Small intestine (tissue), 7 donors: Measurements from ENCODE around the gene MMP7. TPM values are rescaled to one million over a fixed set of nuclear protein-coding genes. Genes with fewer than 3 reads are reported as not detected.
A peak's percentile ranks its signal among the peaks of the same experiment; 100 is the strongest.

ENCODE experiments used
- DNase-seq, 2 donors: peaks; one replicate each; pipeline versions ENCODE4 v3.0.0 to v3.0.0-alpha.2; 2013
- FAIRE-seq: peaks from 2 replicates; lab custom pipeline; 2012; peaks lifted over from hg19 to GRCh38; lab: Jason Lieb, UNC
- H3K27ac ChIP-seq, 3 donors: one replicate each; pipeline ENCODE4 v1.5.1; 2013; ENCODE audit warnings: low read length in 2 of 3, mild to moderate bottlenecking in 2 of 3, control low read depth in 1 of 3, inconsistent platforms in 1 of 3, low read depth in 1 of 3, moderate library complexity in 1 of 3
- H3K27me3 ChIP-seq, 3 donors: one replicate each; pipeline ENCODE4 v1.6.1; 2013; ENCODE audit warnings: low read length in 3 of 3, inconsistent platforms in 1 of 3; ENCODE audit not compliant: control insufficient read depth in 3 of 3, insufficient read depth in 3 of 3
- H3K36me3 ChIP-seq, 3 donors: one replicate each; pipeline ENCODE4 v1.6.1; 2013; ENCODE audit warnings: low read length in 3 of 3, inconsistent platforms in 1 of 3, low read depth in 1 of 3, mild to moderate bottlenecking in 1 of 3, moderate library complexity in 1 of 3; ENCODE audit not compliant: control insufficient read depth in 3 of 3, insufficient read depth in 2 of 3
- H3K4me1 ChIP-seq, 3 donors: one replicate each; pipeline ENCODE4 v1.6.1; 2013; ENCODE audit warnings: low read length in 2 of 3, inconsistent platforms in 1 of 3, low read depth in 1 of 3, mild to moderate bottlenecking in 1 of 3, moderate library complexity in 1 of 3; ENCODE audit not compliant: control insufficient read depth in 3 of 3, insufficient read depth in 2 of 3
- H3K4me3 ChIP-seq, 3 donors: one replicate each; pipeline ENCODE4 v1.5.1; 2013; ENCODE audit warnings: low read length in 3 of 3, control low read depth in 1 of 3, inconsistent platforms in 1 of 3, low read depth in 1 of 3, mild to moderate bottlenecking in 1 of 3, moderate library complexity in 1 of 3
- H3K9me3 ChIP-seq, 2 donors: one replicate each; pipeline ENCODE4 v1.6.1; 2013; ENCODE audit warnings: low read depth in 1 of 2, low read length in 1 of 2; ENCODE audit not compliant: control insufficient read depth in 2 of 2, insufficient read depth in 1 of 2
- WGBS, 3 donors: extraction: QIAGEN DNeasy Blood & Tissue Kit; methylation state at CpG; one replicate each; pipeline ENCODE4 v1.1.7; 2013; 5-methylcytosine and 5-hydroxymethylcytosine counted together
- polyA plus RNA-seq, 4 donors: library from polyadenylated mRNA; stranded (reverse) in 3 of 4; unstranded in 1 of 4; fragments of 200-250 nt in 3 of 4; fragments of 120-200 nt in 1 of 4; gene quantifications; one replicate each; pipeline versions ENCODE4 v1.2.1 to v1.2.3, GENCODE V29; 2013
- donor health status: healthy with polysubstance abuse.
- donor health status: control.
- donor health status: control.
- donor health status: Bipolar disorder and iron deficiency.
- donor health status: healthy.

Gene MMP7
- polyA plus RNA-seq, 4 donors: 0.36 TPM; not detected in 3

GRCh38 chr11:102488208-102488607 lies 42.3 kb downstream of the MMP7 start:
- no peaks in the 10 kb centered on the region for H3K27me3 ChIP-seq
- H3K9me3 ChIP-seq: no peaks in the 10 kb centered on the region
- no peak for DNase-seq
- WGBS, 3 donors: 61 to 71% (median 70%) methylated on average over 3 of the region's 3 CpGs
- peaks cover 0 to 2% (median 0%) of the 10 kb centered on the region in 3 donors for H3K4me1 ChIP-seq
- H3K4me3 ChIP-seq: no peak overlapping the region
- no peak for FAIRE-seq
- H3K36me3 ChIP-seq: no peaks in the 10 kb centered on the region
- no peak overlapping the region for H3K27ac ChIP-seq

- no peak overlapping the region for H3K4me3 ChIP-seq
- FAIRE-seq (no peak), DNase-seq (no peak)
- H3K27ac ChIP-seq: no peak overlapping the region
- H3K27me3 ChIP-seq: no peaks in the 10 kb centered on the region
- no peaks in the 10 kb centered on the region for H3K36me3 ChIP-seq
- H3K4me1 ChIP-seq: peaks cover 0 to 2% (median 0%) of the 10 kb centered on the region in 3 donors
- WGBS, 3 donors: 48 to 96% (median 87%) methylated on average over 1 of the region's 1 CpG
- H3K9me3 ChIP-seq: no peaks in the 10 kb centered on the region
Observed at GRCh38 chr11:102487214-102487613, 43.3 kb downstream of the MMP7 start.

GRCh38 chr11:102486584-102486983 lies 44.0 kb downstream of the MMP7 start:
- Histone ChIP-seq H3K4me1 (peaks cover 0 to 2% (median 0%) of the 10 kb centered on the region in 3 donors), H3K36me3 (no peaks in the 10 kb centered on the region), H3K27ac (no peak overlapping the region), H3K9me3 (no peaks in the 10 kb centered on the region), H3K4me3 (no peak overlapping the region), H3K27me3 (no peaks in the 10 kb centered on the region)
- DNase-seq (peak in 1 of 2 donors; percentile 62), FAIRE-seq (no peak)
- WGBS, 3 donors: 59 to 78% (median 66%) methylated on average over 2 of the region's 2 CpGs

GRCh38 chr11:102485095-102485722 lies 45.3 kb downstream of the MMP7 start:
- H3K27ac ChIP-seq: no peak overlapping the region
- DNase-seq: no peak
- WGBS, 3 donors: 48 to 79% (median 60%) methylated on average over 2 of the region's 2 CpGs
- no peaks in the 10 kb centered on the region for H3K36me3 ChIP-seq
- H3K4me1 ChIP-seq: peaks cover 0 to 2% (median 0%) of the 10 kb centered on the region in 3 donors
- no peaks in the 10 kb centered on the region for H3K9me3 ChIP-seq
- H3K4me3 ChIP-seq: no peak overlapping the region
- no peaks in the 10 kb centered on the region for H3K27me3 ChIP-seq
- no peak for FAIRE-seq

GRCh38 chr11:102482433-102482832 lies 48.1 kb downstream of the MMP7 start:
- 59 to 76% (median 62%) methylated on average over 3 of the region's 3 CpGs for WGBS, 3 donors
- Histone ChIP-seq H3K4me3 (no peak overlapping the region), H3K27ac (no peak overlapping the region), H3K27me3 (no peaks in the 10 kb centered on the region), H3K9me3 (no peaks in the 10 kb centered on the region), H3K36me3 (no peaks in the 10 kb centered on the region), H3K4me1 (peaks cover 0 to 12% (median 0%) of the 10 kb centered on the region in 3 donors)
- DNase-seq (no peak), FAIRE-seq (no peak)

- H3K27me3 ChIP-seq: no peaks in the 10 kb centered on the region
- H3K4me1 ChIP-seq: peaks cover 0 to 23% (median 5%) of the 10 kb centered on the region in 3 donors
- H3K27ac ChIP-seq: no peak overlapping the region
- FAIRE-seq (no peak), DNase-seq (no peak)
- 96 to 98% (median 96%) methylated on average over 2 of the region's 2 CpGs for WGBS, 3 donors
- no peaks in the 10 kb centered on the region for H3K36me3 ChIP-seq
- H3K9me3 ChIP-seq: no peaks in the 10 kb centered on the region
- H3K4me3 ChIP-seq: no peak overlapping the region
Observed at GRCh38 chr11:102479733-102480132, 50.8 kb downstream of the MMP7 start.

GRCh38 chr11:102478673-102479299 lies 51.8 kb downstream of the MMP7 start:
- 38 to 52% (median 39%) methylated on average over 1 of the region's 1 CpG for WGBS, 3 donors
- H3K4me1 ChIP-seq: peaks cover 0 to 23% (median 8%) of the 10 kb centered on the region in 3 donors
- no peaks in the 10 kb centered on the region for H3K36me3 ChIP-seq
- peak overlapping the region in 1 of 3 donors; percentile 26 for H3K27ac ChIP-seq
- FAIRE-seq: no peak
- no peak overlapping the region for H3K4me3 ChIP-seq
- peak; percentile 32 to 54 for DNase-seq
- H3K9me3 ChIP-seq: no peaks in the 10 kb centered on the region
- H3K27me3 ChIP-seq: no peaks in the 10 kb centered on the region

GRCh38 chr11:102476812-102477211 lies 53.7 kb downstream of the MMP7 start:
- Histone ChIP-seq H3K9me3 (peaks cover 0 to 6% of the 10 kb centered on the region in 2 donors), H3K36me3 (no peaks in the 10 kb centered on the region), H3K4me1 (peaks cover 0 to 23% (median 8%) of the 10 kb centered on the region in 3 donors), H3K27me3 (no peaks in the 10 kb centered on the region), H3K4me3 (no peak overlapping the region), H3K27ac (peak overlapping the region; percentile 16 to 71 (median 34))
- FAIRE-seq (no peak), DNase-seq (peak; percentile 77 to 91)
- WGBS, 3 donors: 0 to 19% (median 0%) methylated on average over 1 of the region's 1 CpG
